ENCODE results near the gene CDK19.

The CDK19 gene

DNA sequence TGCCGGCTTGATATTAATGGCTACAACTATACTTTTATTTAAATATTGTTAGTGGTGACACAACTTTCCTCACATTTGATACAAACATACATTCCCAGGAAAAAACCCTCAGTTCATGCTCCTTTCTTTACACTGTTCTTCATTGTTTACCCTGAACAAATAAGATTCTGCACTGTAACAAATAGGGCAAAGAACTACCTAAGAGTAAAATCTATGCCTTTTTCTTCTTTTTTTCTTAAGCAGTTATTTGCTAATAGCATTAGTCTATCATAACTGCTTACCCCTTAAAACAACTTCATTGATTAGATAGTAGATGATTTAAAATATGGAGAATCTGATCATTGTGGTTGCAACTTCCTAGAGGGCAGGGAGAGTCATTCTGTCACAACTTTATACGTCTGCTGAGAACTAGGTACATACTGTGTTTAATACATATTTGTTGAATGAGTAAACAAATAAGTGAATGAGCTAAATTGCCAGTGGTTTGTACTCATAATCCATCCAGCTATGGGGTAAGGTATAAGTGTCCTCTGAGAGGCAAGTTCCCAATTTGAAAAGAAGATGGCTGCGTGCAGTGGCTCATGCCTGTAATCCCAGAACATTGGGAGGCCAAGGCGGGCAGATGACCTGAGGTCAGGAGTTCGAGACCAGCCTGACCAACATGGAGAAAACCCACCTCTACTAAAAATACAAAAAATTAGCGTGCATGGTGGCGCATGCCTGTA is 161.0 kb downstream of the CDK19 start:
- no peak for DNase-seq

DNA sequence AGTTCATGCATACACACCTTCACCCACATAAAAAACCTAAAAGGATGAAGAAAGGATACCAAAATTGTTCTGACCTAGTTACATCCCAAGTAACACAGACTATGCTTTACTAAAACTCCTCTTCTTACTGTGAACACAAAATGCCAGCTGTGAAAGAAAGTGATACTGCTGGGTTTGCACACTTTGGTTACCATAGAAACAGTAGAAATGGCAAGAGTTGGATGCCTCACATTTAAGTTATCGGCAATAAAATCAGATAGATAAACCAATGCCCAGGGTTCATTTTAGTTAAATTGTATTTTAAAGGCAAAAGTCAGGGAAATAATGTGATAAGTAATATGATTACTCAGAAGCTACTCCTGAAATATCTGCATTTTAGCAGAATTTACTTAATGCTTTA is 161.9 kb downstream of the CDK19 start:
- DNase-seq, result peak in 1 of 2 experiments; percentile 43

DNA sequence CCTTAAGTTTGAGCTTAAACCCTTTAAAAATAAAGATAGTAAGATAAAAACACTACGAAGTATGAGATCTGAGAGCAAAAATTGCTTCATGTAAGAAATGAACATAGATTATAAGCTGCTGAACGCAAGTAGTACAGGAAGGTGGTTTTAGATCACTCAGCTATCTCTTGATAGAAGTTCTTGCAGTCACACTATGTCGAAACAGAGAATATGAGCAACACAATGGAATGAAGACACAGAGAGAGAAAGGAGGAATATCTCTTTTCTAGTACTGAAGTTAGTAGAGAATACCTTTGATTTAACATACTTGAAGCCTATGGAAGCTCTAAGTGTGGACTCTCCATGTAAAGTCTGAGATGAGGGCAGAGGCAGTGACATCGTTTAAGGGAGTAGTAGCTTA is 162.7 kb downstream of the CDK19 start:
- DNase-seq, result no peak

DNA sequence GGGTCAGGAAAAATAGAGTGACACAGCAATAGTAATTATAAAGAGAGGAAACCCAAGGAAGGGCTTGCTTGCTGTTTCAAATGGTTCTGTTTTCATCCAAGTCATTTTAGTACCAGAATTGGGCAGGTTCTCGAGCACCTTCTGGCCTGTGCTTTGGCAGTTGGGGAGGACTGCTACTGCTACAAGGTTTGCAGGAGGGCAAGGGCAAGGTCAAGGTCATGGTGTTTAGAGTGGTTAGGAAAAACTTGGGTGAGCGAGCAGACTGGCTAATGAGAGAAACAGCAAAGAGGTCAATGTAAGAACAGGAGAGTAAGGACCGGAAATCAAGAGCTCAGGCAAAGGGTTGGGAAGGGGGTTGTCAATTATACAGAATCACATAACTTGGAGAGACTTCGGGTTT is 164.5 kb downstream of the CDK19 start:
- no peak for DNase-seq

DNA sequence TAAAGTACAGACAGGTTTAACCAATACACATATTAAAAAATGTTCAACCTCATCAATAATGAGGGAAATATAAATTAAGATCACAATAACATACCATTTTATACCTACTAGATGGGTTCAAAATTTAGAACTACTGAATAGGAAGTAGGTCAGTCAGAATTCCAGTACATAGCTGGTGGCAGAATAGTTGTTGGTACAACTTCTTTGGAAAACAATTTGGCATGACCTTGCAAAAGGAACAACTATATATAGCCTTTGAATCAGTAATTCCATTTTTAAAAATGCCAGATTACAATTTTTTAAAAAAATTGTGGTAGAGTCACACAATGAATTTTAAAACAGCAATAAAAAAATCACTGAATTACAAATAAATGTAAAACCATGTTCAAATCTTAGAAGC is 165.6 kb downstream of the CDK19 start:
- DNase-seq, result no peak

DNA sequence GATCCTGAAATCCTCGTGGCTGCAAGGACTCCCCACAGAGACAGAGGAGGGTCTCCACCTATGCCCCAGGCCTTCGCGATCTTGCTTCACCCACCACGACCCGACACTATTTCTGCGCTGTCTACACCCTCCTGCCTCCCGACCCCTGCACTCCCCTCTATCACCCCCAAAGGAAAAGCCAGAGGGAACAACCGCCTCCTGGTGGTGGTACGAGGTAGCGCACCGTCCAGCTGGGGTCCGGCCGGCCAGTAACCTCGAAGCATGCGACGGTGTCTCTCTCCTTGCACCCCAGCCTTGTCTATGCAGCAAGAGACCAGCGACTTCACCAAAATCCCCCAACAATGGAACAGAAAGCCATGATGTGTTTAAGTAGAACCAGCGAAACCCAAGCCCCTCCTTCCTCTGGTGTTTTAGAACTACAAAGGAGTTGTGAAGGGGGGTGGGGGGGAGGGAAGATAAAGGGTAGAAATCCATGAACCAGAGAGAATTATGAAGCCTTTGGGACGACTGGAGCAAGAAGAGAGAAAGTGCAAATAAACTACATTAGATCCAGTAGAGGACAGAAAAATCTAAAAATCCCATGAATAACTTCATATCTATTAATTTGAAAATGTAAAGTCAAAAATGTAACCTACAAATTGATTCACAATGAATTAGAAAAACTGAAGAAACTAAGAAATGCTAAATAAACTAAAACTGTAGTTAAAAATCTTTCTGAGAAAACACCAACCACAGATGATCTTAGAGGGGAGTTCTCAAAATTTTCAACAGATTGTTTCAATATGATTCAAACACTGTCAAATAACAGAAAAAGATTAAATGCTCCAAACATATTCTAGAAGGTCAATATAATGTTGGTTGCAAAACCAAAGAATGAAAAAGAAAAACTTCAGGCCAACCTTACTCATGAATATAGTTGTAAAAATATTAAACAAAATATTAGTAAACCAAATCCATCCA is 168.0 kb downstream of the CDK19 start:
- no peak for DNase-seq

DNA sequence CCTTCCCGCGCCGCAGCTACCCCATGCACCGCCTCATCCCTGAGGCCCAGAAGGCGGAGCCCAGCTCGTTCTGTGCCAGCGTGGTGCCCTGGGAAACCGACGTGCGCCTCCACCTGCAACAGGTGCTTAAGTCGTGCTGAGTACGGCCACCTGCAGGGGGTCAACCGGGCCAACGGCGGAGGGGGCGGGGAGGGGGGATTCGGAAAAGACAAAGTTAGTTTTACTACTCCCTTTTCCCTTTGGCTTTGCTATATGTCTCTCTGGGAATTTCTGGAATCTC is 168.9 kb downstream of the CDK19 start:
- no peak for DNase-seq

DNA sequence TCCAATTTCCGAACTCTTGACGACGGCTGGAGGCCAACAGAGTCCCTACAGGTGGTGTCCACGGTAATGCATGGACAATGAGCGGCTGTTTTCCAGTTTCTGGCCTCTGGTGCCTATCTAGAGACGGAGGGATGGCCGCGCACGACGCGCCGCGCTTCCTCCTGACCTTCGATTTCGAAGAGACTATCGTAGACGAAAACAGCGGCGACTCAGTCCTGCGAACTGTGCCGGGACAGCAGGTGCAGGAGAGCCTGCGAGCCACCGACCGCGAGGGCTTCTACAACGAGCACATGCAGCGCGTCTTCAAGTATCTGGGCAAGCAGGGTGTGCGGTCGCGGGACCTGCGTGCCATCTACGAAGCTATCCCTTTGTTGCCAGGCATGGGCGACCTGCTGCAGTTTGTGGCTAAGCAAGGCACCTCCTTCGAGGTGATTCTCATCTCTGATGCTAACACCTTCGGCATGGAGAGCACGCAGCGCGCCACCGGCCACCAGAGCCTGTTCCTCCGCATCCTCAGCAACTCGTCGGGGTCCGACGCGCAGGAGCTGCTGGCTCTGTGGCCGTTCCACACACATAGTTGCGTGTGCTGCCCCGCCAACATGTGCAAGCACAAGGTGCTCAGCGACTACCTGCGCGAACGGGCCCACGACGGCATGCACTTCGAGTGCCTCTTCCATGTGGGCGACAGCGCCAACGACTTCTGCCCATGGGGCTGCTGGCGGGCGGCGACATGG is 169.4 kb downstream of the CDK19 start:
- no peak for DNase-seq

DNA sequence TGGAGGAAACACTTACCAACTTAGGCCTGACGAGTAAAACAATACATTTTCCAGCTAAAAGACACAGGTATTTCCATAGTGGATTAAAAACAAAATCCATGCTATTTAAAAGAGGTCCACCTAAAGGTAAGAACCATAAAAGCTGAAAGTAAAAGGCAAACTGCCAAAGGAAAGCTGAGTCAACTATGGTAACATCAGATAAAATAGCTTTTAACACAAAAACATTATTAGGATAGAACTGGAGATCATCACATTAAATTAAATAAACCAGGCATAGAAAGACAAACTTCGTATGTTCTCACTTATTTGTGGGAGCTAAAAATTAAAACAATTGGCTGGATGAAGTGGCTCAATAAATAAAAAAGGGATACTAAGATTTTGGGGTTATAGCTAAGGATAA is 172.1 kb downstream of the CDK19 start:
- no peak for DNase-seq

DNA sequence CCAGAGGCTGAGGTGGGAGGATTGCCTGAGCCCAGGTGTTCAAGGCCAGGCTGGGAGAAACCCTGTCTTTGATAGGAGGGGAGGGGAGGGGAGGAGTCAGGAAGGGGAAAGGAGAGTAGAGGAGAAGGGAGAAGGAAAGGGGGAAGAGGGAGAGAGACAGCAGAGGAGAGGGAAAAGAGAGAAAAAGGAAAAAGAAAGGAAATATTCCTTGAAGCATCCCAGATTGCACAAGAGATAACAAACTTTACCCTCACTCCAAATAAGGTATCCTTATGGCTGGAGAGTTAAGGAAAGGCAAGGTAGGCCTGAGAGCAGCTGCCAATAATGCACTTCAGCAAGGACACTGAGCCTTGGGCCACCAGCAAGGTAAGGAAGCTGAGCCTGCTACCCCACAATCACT is 172.6 kb downstream of the CDK19 start:
- DNase-seq, result no peak

DNA sequence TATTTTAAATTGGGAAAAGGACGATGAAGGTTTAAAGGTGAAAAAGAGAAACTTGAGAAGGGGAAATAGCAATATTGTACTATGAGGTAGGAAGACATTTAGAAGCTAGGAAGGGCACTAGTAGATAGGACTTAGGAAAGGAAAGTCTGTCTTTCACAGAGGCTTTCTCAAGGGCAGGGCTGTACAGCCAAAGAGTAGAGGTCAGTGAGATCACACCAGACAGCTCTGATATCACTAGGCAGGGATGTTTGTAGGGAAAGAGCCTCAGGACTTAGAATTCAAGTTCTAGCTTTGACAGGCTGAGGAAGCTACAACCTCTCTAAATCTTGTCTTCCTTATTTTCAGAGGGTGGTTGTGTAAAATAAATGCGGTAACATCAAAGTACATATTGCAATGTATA is 178.5 kb downstream of the CDK19 start:
- no peak for DNase-seq

DNA sequence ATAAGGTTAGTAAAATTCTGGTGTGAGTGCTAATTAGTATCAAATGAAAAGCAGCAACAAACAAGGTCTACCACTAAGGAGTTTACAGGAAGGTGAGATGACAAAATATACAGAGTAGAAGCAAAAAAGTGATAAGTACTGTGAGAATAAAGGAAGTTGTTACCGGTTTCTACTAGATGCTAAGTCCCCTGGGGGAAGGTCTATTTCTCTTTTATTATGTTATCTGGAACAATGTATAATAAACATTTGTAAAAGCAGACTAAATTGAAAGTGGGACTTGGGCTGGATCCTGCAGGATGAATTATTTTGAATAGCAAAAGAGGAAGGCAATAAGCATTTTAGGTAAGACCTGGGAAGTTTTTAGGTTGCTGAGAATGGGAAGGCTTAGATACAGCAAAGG is 180.2 kb downstream of the CDK19 start:
- no peak for DNase-seq

DNA sequence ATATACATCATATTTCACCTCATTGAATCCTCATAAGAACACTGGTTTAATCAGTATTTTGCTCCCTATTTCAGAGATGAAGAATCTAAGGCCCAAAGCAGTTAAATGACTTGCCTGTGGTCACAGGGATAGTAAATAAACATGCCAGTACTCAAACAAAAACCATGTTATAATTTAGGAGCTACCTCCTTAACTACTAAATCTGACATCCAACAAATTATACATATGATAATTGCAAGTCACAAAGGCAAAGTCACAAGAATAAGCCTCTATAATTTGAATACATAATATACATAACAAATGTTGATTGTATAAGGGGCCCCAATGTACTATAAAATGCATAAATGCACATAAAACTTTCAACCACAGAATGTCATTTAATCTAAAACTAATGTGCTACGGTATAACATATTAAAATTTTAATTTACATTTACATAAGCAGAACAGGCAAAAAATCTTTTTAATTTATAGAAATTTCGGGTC is 181.5 kb downstream of the CDK19 start:
- DNase-seq, result no peak

DNA sequence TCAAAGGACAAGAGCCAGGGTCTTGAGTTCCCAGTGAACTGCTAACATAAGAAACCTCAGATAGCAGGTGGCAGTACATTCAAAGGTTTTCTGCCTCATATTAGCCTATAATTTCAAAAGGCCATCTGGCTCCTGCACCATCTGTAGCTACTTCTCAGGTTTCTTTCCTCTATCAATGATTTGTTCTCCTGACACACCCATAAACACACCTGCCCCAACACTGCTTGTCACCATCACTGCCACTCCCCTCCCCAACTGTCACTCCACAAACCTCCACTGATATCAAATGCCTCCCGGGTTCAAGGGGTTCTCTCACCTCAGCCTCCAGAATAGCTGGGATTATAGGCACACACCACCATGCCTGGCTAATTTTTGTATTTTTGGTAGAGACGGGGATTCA is 186.1 kb downstream of the CDK19 start:
- DNase-seq, result peak; percentile 89 to 97

DNA sequence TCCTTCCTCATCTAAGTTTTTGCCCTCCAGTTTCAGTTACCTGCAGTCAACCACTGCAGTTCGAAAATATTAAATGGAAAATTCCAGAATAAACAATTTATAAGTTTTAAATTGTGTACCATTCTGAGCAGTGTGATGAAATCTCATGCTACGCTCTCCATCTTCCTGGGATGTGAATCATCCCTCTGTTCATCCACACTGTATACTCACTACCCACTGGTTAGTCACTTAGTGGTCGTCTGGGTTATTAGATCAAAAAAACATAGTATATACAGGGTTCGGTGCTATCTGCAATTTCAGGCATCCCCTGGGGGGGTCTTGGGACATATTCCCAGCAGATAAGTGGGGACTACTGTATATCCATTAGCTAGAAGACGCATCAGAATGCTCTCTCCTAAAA is 186.9 kb downstream of the CDK19 start:
- DNase-seq, result no peak

DNA sequence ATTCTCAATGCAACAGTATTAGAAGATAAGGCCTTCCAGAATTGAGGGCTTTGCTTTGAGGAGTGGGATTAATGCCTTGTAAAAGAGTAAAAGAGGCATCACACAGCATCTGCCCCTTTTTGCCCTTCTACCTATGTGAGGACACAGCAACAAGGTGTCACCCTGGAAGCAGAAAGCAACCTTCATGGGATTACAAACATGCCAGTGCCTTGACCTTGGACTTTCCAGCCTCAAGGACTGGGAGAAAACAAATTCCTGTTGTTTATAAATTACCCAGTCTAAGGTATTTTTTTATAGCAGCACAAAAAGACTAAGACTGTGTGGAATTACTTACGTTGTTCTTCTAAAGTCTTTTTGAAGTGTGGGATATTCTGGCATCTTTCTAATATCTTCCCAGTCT is 188.8 kb downstream of the CDK19 start:
- DNase-seq, result peak; percentile 21 to 67

DNA sequence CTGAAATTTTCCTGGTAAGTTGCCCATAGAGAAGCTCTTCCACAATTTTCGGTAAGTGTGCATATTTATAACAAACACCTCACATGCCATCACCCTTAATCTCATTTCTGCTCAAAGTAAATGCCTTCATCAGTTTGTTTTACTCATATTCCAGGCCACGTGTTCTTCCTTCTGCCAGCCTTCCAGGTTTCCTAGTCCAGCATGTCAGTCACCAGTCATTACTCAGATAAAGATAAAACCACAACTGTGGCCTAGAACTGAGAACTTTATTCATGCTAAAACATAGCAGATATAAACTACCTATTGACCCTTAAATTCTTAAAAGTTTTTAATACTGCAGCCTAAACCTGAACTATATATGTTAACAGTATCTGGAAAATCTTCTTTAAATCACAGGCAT is 189.4 kb downstream of the CDK19 start:
- peak; percentile 3 to 39 for DNase-seq

DNA sequence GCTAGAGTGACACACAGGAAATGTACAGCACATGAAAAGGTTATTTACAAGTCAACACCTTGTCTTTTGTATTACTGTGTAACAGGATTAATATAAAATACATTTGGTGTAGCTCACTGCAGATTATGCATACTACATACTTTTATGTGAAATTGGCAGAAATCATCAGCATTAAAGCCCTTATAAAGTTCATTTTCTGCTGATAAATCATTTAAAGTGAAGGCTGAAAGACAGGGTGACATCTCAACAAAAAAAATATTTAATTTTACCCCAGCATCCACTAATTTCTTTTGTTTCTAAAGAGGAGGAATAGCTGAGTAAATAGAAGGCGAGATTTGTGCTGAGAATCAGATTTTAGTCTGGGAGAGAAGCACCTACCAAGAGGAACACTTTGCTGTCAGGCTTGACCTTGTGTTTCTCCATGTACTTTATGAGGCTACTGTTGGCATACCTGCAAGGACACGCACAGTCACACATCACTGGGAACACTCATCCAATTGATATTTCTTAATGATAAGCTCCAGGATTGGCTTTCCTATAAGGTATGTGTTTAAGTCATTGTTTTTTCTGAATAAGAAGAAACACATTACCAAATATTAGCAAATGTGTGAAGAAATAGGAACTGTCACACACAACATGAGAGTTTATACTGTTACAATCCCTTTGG is 192.2 kb downstream of the CDK19 start:
- no peak for DNase-seq

DNA sequence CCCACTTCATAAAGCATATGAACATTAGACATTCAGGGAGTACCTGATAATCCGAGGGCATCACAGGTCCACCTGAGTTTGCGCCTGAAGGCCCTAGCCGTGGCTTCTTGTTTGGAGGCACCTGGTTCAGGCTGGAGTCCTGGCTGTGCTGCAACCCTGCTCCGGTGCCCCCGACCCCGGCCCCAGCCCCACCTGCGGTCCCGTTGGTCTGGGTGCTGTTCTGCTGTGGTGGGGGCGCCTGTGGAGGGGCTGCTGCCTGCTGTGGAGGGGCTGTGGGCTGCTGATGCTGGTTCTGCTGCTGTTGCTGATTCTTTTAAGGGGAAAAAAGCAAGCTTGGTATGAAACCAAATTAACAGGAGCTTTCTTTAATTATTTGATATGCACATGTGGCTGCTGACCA is 194.2 kb downstream of the CDK19 start:
- no peak for DNase-seq

DNA sequence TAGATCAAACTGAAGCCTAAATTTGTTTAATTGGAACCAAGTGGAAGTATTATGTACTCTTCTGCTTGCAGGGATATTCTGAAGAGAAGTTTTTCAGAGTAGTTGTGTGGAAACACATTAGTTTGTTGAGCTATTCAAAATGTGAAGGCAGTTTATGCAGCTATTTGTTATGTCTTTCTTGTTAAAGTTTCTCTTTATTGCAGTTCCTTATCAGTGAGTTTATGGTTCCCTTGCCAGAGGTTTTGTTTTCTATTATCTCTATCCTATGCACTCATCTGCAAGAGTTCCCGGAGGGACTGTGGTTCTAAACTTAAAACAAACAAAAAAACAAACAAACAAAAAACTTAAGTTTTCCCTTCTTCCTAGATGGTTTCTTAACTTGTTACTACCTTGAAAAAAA is 195.2 kb downstream of the CDK19 start:
- DNase-seq, result no peak

DNA sequence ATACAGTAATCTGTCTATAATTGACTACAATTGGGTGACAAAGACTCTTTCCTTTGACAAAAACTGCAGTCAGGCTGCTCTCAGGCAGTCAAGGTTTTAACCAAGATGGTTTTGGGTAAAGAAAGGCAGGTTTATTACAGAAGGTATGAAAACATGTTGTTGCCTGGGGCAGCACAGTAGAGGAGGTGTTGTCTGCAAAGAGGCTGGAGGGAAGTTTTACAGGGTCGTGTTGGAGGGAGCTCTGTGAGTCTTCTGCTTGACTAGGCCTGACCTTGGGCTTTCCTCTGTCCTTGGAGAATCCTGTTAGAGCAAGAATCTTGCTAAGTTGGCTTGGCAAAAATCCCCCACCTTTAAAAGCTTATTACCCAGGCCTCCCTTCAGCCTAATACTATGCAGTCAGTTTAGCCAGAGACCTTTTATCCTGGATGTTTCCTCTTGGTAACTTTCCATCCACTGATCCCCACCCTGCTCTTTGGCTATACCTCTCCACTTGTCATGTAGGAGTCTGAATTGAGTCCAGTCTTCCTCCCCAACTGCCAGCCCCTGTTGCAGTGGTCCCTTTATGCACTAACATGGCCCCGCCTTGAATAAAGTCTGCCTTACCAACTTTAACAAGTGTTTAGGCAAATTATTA is 195.9 kb downstream of the CDK19 start:
- DNase-seq, result no peak

DNA sequence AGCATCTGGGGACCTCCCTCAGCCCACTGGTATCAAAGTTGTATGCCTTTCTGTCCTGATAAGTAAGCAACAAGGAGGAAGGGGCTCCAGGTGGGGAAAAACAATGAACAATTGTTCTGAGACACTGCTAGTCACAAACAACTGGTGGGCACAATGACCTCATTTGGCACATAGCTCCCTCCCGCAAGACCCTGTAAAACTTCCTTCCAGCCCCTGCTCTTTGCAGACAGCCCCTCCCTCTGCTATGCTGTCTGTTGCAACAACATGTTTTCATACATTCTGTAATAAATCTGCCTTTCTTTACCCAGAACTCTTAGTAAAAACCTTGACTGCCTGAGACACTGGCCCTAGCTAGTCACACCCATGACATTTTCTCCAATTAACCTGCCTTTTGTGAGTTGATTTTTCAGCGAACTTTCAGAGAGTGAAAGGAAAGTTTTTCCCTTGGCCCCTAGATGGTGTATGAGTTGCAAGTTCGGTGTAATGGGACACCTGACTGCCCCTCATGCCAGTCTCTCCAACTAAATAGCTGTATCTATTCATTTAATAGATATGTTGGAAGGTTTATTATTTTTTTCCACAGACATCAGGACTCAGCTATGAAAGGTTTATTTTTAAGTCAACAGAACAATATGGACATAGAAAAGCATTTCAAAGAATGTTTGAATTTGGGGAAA is 196.5 kb downstream of the CDK19 start:
- no peak for DNase-seq
